ENCODE measurements around the gene YAE1. TPM values are rescaled to one million over a fixed set of nuclear protein-coding genes. Genes with fewer than 3 reads are reported as not detected.

The YAE1 gene, protein sequence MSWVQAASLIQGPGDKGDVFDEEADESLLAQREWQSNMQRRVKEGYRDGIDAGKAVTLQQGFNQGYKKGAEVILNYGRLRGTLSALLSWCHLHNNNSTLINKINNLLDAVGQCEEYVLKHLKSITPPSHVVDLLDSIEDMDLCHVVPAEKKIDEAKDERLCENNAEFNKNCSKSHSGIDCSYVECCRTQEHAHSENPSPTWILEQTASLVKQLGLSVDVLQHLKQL
- total RNA-seq, result 10 to 100 TPM; 11.1 to 46.7 (median 22.2) TPM
- 10 to 100 TPM; 43.1 to 77.2 (median 51.1) TPM for polyA plus RNA-seq
- long read RNA-seq, donor 1, transcript YAE1-201 (3 exons, 899 nt), result major isoform, 12 of 14 reads
- long read RNA-seq, donor 1, partial matches to known transcripts, result 0 of 14 reads
- long read RNA-seq, donor 1, other reads (novel, unspliced or antisense), result 0 of 14 reads
- long read RNA-seq, donor 2, transcript YAE1-201 (3 exons, 899 nt), result major isoform, 8 of 9 reads
- long read RNA-seq, donor 2, partial matches to known transcripts, result 0 of 9 reads
- long read RNA-seq, donor 2, other reads (novel, unspliced or antisense), result 0 of 9 reads
- long read RNA-seq, donor 3, transcript YAE1-201 (3 exons, 899 nt), result major isoform, 17 of 27 reads
- long read RNA-seq, donor 3, partial matches to known transcripts, result 8 of 27 reads
- long read RNA-seq, donor 3, other reads (novel, unspliced or antisense), result 0 of 27 reads
- long read RNA-seq, donor 4, transcript YAE1-201 (3 exons, 899 nt), result major isoform, 16 of 20 reads
- long read RNA-seq, donor 4, partial matches to known transcripts, result 0 of 20 reads
- long read RNA-seq, donor 4, other reads (novel, unspliced or antisense), result 4 of 20 reads
- long read RNA-seq, donor 5, transcript YAE1-201 (3 exons, 899 nt), result major isoform, 11 of 12 reads
- long read RNA-seq, donor 5, partial matches to known transcripts, result 0 of 12 reads
- long read RNA-seq, donor 5, other reads (novel, unspliced or antisense), result 1 of 12 reads
- long read RNA-seq, donor 6, transcript YAE1-201 (3 exons, 899 nt), result major isoform, 15 of 23 reads
- long read RNA-seq, donor 6, partial matches to known transcripts, result 0 of 23 reads
- long read RNA-seq, donor 6, other reads (novel, unspliced or antisense), result 7 of 23 reads
- long read RNA-seq, donor 7, transcript YAE1-201 (3 exons, 899 nt), result major isoform, 7 of 8 reads
- long read RNA-seq, donor 7, partial matches to known transcripts, result 0 of 8 reads
- long read RNA-seq, donor 7, other reads (novel, unspliced or antisense), result 0 of 8 reads
- long read RNA-seq, donor 8, transcript YAE1-201 (3 exons, 899 nt), result major isoform, 20 of 21 reads
- long read RNA-seq, donor 8, partial matches to known transcripts, result 0 of 21 reads
- long read RNA-seq, donor 8, other reads (novel, unspliced or antisense), result 0 of 21 reads
- long read RNA-seq, donor 9, transcript YAE1-201 (3 exons, 899 nt), result major isoform, 10 of 13 reads
- long read RNA-seq, donor 9, partial matches to known transcripts, result 0 of 13 reads
- long read RNA-seq, donor 9, other reads (novel, unspliced or antisense), result 0 of 13 reads
- long read RNA-seq, donor 10, partial matches to known transcripts, result 0 of 5 reads
- long read RNA-seq, donor 10, other reads (novel, unspliced or antisense), result 0 of 5 reads

DNA sequence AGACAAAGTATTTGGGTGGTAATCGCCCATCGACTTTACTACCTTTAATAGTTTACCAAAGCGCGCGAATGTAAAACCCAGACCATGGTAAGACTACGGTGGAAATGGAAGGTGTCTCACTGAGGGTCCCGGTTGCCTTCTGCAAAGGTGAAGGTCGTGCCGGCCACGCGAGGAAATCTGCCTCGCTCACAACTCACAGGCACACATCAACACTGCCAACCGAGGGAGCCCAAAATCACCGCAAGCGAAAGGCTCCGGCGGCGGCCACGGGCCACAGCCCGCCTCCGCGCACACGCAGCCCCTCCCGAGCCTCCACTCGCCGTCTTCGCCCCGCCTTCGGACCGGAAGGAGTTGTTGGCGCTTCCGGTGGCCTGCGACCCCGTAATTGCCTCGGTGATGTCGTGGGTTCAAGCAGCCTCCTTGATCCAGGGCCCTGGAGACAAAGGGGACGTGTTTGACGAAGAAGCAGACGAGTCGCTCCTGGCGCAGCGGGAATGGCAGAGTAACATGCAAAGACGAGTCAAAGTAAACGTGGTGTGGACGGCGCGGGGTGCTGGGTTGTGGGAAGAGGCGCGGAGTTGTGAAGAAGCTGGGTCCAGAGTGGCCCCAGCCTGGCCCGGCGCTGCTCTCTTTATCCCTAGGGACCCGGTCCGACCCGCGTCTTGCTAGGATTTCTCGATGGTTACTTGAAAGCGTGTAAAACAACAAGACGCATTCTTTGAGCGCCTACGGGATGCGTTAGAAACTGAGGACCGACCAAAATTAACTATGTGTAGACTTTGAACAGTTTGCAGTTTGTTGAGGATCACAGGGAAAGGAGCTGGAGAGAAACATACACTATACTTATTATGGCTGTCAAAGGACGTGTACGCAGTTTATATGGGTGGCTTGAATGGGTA is at the start of gene YAE1:
Gene YAE1 (plus strand): TSS at position 382 of the 899 bp plus-strand sequence. CDS start 15 bp downstream, at position 397.
- Histone ChIP-seq H3K9me3 (replicated peaks in 1 of 3) (no peaks in the 10 kb centered on the region), H3K4me3 (peak within 1 kb of the TSS; percentile 5 to 77 (median 56)), H3K27me3 (no peaks in the 10 kb centered on the region), H3K36me3 (replicated peaks in 1 of 2) (no peaks in the 10 kb centered on the region), H3K4me1 (replicated peaks in 1 of 2) (peaks cover 10 to 19% of the 10 kb centered on the region in 2 donors), H3K27ac (peak within 1 kb of the TSS in 4 of 5 donors; percentile 28 to 86 (median 76))
- peak; percentile 79 to 90 (median 82) for DNase-seq
- WGBS, 4 donors, result 0% methylated on average over 33 to 64 of the region's 64 CpGs
- intact Hi-C loops (cut with DNase I), result no loop called here
- peak; percentile 63 to 65 for TF ChIP-seq POLR2A (IDR thresholded peaks at IDR 0.05)
- TF ChIP-seq, protein P1, sequence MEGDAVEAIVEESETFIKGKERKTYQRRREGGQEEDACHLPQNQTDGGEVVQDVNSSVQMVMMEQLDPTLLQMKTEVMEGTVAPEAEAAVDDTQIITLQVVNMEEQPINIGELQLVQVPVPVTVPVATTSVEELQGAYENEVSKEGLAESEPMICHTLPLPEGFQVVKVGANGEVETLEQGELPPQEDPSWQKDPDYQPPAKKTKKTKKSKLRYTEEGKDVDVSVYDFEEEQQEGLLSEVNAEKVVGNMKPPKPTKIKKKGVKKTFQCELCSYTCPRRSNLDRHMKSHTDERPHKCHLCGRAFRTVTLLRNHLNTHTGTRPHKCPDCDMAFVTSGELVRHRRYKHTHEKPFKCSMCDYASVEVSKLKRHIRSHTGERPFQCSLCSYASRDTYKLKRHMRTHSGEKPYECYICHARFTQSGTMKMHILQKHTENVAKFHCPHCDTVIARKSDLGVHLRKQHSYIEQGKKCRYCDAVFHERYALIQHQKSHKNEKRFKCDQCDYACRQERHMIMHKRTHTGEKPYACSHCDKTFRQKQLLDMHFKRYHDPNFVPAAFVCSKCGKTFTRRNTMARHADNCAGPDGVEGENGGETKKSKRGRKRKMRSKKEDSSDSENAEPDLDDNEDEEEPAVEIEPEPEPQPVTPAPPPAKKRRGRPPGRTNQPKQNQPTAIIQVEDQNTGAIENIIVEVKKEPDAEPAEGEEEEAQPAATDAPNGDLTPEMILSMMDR (IDR thresholded peaks at IDR 0.05), result no peak

DNA sequence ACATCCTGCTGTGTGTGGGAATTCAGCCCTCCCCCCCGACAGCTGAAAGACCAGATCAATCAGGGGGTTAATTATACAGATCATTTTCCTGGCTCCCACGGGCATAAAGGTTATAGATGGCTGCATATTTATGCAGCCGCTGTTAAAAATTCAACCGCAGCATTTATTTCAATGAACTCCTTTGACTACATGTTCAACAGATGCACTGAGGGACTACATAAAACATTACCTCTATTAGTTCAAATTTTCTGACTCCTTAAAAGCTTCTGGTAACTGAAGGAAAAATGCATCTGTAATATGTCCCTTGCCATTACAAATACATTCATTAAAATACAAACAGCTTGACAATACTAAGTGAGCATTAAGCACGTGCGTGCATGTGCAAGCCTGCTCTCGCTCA is 49.7 kb upstream of the YAE1 start:
- no peak for DNase-seq
- no peaks in the 10 kb centered on the region for H3K9me3 ChIP-seq (replicated peaks in 1 of 3)
- no peaks in the 10 kb centered on the region for H3K4me1 ChIP-seq (replicated peaks in 1 of 2)
- H3K27ac ChIP-seq, result no peak overlapping the region
- 74 to 83% (median 80%) methylated on average over 7 of the region's 7 CpGs for WGBS, 4 donors
- H3K27me3 ChIP-seq, result no peaks in the 10 kb centered on the region
- intact Hi-C loops (cut with DNase I), result no loop called here
- TF ChIP-seq POLR2A (IDR thresholded peaks at IDR 0.05), result no peak
- TF ChIP-seq, protein P1 (IDR thresholded peaks at IDR 0.05), result no peak
- H3K36me3 ChIP-seq (replicated peaks in 1 of 2), result no peaks in the 10 kb centered on the region
- no peak overlapping the region for H3K4me3 ChIP-seq

DNA sequence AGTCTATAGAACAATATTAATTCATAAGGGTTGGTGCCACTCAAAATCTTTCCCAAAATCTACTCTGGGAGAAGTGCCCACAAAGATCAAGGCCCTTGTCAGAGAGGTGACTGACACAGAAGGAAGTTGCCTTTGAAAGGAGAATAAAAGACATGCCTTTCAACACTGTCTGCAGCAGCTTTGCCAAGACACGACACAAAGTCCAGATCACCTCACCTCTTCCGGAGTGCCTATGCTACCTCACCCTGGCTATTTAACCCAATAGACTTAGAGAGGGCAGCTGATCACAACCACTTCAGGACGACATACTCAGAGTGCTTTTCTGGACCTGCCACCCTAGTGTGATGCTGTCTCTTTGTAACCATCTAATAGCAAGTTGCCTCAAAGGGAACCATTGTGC is 49.0 kb upstream of the YAE1 start:
- no peak overlapping the region for H3K27ac ChIP-seq
- no peak for DNase-seq
- intact Hi-C loops (cut with DNase I), result no loop called here
- H3K9me3 ChIP-seq (replicated peaks in 1 of 3), result no peaks in the 10 kb centered on the region
- no peaks in the 10 kb centered on the region for H3K36me3 ChIP-seq (replicated peaks in 1 of 2)
- no peaks in the 10 kb centered on the region for H3K4me1 ChIP-seq (replicated peaks in 1 of 2)
- no peak overlapping the region for H3K4me3 ChIP-seq
- TF ChIP-seq POLR2A (IDR thresholded peaks at IDR 0.05), result no peak
- TF ChIP-seq, protein P1 (IDR thresholded peaks at IDR 0.05), result no peak
- H3K27me3 ChIP-seq, result no peaks in the 10 kb centered on the region
- WGBS, 4 donors, result 44 to 64% (median 56%) methylated on average over 3 of the region's 3 CpGs
